Fibroblast of skin of left quadriceps (primary cell): Measurements from ENCODE around the gene SLC32A1.

ENCODE experiments used
- DNase-seq, 2 experiments: peaks; one replicate each; pipeline ENCODE4 v3.0.0-alpha.2; 2013; ENCODE audit warnings: low read depth in 2 of 2

SLC32A1 gene, protein sequence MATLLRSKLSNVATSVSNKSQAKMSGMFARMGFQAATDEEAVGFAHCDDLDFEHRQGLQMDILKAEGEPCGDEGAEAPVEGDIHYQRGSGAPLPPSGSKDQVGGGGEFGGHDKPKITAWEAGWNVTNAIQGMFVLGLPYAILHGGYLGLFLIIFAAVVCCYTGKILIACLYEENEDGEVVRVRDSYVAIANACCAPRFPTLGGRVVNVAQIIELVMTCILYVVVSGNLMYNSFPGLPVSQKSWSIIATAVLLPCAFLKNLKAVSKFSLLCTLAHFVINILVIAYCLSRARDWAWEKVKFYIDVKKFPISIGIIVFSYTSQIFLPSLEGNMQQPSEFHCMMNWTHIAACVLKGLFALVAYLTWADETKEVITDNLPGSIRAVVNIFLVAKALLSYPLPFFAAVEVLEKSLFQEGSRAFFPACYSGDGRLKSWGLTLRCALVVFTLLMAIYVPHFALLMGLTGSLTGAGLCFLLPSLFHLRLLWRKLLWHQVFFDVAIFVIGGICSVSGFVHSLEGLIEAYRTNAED

DNA sequence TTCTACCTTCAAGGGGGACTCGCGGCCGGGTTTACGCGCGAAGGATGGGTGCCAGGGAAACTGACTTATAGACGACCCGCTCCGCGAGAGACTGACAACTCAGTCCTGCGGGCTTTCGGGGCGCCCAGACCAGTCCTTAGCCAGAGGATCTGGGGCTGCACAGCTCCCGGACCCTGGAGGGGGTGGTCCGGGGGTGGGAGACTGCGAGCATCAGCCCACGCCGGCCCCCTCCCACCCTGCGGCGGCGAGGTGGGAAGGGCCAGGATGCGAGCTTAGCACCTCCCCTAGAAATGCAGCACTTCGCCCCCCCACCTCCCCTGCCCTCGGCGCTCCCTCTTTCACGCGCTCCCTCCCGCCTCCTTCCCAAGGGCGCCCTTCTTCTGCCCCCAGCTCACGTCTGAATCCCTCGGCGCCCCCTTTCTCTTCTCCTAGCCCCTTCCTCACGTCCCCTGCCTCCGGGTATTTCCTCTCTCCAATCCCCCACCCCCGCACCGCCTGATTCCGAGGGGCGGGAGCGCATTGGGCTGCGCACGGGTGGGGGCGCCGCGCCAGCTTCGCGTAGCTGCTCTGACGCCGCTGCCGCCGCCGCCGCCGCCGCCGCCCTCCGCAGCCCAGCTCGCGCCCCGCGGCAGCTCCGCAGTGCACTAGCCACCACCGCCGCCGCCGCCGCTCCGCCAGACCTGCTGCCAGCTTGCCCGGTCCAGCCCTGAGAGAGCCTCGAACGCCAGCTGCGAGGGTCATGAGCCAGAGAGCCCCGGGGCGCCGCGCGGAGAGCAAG, at the start of gene SLC32A1:
Gene SLC32A1, plus strand, starts transcription at position 639 of the 778 bp plus-strand sequence. CDS start 239 bp downstream, outside the sequence.
- DNase-seq: no peak

- no peak for DNase-seq
These were observed 49.5 kb upstream of the SLC32A1 start for GRCh38 chr20:38674765-38675133.

DNA sequence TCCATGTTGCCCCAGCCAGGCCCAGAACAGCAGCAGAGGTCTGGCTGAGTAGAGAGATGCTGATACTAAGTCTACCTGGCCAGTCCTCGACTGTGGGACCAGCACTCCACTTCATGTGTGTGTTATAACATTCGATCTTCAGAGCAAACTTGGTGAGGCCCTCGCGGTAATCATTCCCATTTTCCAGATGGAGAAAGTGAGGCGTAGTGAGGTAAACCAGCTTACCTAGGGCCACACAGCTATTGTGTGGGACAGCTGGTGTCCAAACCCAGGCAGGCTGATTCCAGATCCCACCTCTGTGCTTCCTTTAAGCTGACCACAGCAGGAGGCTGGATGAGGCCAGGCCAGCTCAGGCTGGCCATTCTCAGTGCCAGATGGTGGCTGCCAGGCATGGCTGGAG, 47.7 kb upstream of the SLC32A1 start:
- DNase-seq: no peak

GRCh38 chr20:38680500-38681306, 43.6 kb upstream of the SLC32A1 start:
- DNase-seq: peak; percentile 6 to 7

DNA sequence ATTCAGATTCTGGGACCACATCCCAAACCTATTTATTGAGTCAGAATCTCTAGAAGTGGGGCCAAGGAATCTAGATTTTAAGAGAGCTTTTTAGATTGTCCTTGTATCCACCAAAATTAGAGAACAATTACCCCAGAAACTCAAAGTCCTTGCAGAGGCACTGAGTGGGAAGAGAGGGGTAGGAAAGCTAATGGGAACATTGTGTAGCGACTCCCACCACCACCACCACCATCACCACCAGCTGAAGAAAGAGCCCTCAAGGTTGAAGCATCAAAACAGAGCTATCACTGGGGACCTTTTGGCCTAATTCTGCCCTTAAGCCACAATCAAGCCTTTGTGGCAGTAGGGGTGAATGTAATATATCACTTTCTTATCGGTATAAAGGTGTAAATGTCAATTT, 39.0 kb upstream of the SLC32A1 start:
- DNase-seq: no peak

DNA sequence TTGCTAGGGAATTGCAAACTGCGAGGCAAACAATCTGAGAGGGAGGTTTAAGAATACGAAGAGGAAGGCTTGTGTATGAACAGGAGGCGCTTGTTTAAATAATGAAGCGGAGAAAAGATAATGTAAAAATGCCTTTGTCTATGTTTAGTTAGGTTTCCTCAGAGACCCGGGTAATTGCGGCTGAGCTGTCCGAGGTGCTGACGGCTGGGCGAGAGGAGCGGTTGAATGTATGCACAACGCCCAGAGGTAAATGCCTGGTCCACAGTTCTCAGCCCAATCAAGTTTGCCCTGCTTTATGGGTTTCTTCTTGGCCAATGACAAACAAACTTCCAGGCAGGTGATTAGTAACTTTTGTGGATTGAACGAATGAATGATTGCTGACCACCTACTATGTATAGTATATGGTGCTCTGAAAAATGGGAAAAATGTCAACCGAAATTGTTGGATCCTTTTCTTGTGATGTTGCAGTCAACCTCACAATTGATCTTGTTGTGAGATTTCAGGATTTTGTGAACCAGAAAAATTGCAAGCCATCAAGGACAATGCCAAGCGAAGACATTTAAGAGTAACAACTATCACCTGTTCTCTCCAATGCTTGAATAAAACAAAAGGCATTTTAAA, 38.3 kb upstream of the SLC32A1 start:
- peak; percentile 6 to 16 for DNase-seq

DNA sequence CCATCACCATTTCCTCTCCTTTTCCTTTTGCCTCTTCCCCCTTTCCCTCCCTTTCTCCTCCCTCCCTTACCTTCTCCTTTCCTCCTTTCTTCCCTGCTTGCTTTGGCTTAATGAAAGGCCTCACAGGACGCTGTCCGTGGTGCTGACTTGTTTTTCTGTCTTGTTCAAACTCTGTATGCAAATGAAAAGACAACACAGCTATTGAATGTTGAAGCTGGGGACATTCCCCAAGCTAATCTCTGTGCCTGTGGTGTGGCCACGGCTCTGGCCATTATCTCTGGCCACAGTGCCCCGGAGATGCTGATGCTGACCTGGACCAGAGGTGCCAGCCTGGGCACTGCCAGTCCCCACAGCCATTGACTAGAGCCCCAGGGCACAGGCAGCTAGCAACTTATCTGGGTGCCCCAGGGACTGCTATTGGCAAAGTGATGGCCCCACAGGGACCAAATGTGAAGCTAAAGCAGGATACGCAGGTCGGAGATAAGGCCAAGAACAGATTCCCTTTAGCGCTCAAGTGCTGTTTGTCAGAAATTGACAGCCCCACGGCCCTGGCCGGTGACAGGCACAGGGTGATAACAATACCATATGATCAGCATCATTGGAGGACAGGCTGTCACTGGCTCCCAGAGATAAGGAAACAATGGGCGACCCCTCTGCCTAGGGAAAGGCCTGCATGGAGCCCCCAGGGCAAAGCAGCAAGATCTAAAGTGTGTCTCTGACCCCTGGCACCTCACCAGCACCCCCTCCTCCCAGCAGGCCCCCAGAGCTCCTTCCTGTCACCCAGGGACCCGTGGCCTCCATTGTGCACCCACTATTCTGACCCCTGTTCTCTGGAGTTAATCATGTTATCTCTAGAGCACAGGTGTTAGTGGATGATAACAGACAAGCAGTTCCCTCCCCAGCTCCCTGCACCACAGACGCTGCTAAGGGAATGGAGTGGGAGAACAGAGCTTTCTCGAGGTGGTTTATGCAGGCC, 31.6 kb upstream of the SLC32A1 start:
- DNase-seq: peak; percentile 32 to 34

DNA sequence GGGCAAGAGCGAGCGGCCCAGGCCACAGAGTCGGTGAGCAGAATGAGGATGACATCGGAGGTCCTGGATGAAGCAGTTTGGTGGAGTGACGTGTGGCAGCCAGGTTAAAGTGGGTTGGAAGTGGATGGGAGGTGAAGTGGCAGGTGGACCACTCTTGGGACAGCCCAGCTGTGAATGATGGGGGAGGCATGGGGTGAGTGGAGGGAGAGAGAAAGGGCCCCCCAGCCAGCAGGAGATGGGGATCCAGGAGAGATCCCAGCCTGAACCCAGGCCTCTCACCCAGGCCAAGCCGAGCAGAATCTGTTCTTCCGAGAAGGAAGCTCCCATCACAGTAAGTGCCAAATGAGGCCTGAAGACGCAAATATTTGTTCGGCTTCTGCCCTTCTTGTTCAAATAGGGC, 27.0 kb upstream of the SLC32A1 start:
- no peak for DNase-seq

DNA sequence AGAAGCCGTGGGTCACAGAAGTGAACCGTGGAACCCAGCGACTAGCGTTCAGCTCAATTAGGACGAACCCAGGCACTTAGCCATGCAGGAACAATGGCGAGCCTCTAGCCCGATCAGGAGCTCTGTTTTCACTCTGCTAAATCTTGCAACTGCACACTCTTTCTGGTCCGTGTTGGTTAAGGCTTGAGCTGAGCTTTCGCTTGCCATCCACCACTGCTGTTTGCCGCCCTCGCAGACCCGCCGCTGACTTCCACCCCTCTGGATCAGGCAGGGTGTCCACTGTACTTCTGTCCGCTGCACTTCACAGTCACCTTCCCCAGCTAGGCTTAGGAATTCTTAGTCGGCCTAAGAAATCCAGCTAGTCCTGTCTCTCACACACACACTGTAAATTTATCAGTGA, 25.7 kb upstream of the SLC32A1 start:
- DNase-seq: no peak

DNA sequence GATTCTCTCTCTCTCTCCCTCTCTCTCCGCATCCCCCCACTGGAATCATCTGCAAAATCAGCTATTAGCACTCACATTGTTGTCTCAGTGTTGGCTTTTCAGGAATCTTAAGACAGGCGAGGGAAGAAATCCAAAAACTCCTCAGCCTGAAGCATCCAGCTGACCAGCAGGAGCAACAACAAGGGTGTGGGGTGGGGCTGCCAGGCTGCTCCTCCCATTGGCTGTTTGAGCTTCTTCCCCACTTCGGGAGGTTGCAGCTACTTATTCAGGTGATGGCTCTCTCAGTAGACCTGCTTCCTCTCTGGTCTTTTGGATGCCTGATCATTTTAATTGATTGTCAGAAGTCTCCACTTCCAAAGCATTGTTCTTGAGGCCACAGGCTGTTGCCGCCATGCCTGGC, 24.1 kb upstream of the SLC32A1 start:
- DNase-seq: no peak

- DNase-seq: no peak
These were observed 23.4 kb upstream of the SLC32A1 start for GRCh38 chr20:38700926-38701325.

GRCh38 chr20:38703526-38703925, 20.8 kb upstream of the SLC32A1 start:
- no peak for DNase-seq

DNA sequence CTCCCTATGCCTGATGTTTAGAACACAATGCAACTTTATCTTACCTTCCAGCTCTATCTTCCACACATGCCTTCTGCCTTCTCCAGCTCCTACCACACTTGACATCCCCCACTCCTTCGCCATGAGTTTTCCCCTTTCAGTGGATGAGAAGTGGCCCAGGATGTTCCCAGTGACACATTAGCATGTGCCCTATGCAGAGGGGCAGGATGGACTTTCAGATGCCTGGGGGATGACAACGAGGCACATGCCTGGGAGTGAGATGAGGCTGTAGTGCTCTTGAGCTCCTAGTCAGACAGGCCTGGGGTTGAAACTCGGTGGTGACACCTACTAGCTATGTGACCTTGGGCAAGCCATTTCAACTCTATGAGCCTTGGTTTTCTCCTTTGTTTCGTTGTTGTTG, 20.1 kb upstream of the SLC32A1 start:
- no peak for DNase-seq

DNA sequence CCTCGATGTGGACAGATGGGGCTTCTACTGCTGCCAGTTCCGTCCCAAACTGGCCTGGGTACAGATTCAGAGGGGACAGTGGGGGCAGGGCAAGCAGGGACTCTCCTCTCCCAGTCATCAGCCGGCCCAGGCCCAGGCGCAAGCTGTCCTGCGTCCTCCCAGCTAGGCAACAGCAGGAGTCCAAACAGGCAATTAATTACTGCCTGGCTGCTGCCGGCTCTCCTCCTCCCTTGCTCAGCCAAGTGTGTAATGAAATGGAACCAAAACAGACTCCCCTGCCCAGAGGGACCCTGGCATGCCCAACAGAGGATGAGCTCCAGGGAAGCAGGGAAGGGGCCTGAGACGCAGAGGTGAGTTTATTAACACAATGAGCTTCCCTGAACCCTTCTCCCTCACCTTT, 17.8 kb upstream of the SLC32A1 start:
- DNase-seq: no peak

DNA sequence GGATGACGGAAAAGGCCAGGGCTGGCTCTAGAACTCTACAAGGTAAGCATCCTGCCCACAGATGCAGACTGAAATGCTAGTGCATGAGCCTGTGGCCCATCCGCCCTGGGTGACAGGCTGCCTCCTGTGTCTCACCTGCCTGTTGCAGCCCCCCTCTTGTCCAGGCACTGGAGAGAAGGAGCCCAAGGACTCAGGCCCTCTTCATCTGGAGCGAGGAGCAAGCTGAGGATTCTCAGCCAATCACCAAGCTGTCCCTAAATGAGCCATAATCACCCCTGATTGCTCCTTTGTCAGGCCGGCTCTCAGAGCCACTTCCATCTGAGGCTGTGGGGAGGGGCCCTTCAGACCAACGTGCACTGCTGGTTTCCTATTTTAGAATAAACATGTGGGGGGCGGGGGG, 10.0 kb upstream of the SLC32A1 start:
- DNase-seq: no peak

GRCh38 chr20:38715646-38716045, 8.6 kb upstream of the SLC32A1 start:
- no peak for DNase-seq

GRCh38 chr20:38722683-38723016, 1.6 kb upstream of the SLC32A1 start:
- no peak for DNase-seq

GRCh38 chr20:38723017-38723847, 1.1 kb upstream of the SLC32A1 start:
- no peak for DNase-seq

DNA sequence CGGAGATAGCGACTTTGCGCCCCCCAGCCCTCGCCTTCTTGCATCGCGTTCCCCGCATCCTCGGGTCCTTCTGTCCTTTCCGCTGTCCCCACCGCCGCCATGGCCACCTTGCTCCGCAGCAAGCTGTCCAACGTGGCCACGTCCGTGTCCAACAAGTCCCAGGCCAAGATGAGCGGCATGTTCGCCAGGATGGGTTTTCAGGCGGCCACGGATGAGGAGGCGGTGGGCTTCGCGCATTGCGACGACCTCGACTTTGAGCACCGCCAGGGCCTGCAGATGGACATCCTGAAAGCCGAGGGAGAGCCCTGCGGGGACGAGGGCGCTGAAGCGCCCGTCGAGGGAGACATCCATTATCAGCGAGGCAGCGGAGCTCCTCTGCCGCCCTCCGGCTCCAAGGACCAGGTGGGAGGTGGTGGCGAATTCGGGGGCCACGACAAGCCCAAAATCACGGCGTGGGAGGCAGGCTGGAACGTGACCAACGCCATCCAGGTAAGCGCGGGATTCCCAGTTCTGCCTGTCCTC, 401 bp downstream of the SLC32A1 start:
- DNase-seq: no peak
